Thyroid gland (tissue), 4 donors: ENCODE measurements around the gene LIG3.

Source experiments
- CTCF ChIP-seq, 6 experiments: fragments of 200-600 bp in 3 of 6; fragments of 450-650 bp in 3 of 6; sonication (generic) in 3 of 6; IDR thresholded peaks; one replicate each; pipeline ENCODE4 v1.5.1; 2016 to 2019; ENCODE audit warnings: antibody characterized with exemption in 6 of 6, mild to moderate bottlenecking in 2 of 6, inconsistent platforms in 1 of 6, moderate library complexity in 1 of 6
- POLR2A ChIP-seq, 2 donors: fragments of 450-650 bp; IDR thresholded peaks; one replicate each; pipeline ENCODE4 v1.6.1; 2017; ENCODE audit warnings: antibody characterized with exemption in 2 of 2, mild to moderate bottlenecking in 2 of 2, moderate library complexity in 1 of 2

- no peak for TF ChIP-seq CTCF (IDR thresholded peaks at IDR 0.05)
- TF ChIP-seq POLR2A (IDR thresholded peaks at IDR 0.05): no peak
Measured at GRCh38 chr17:34979650-34980352, 511 bp upstream of the LIG3 start.
